IMR-90 (cell line): ENCODE results near the gene PPP6R1. TPM values are rescaled to one million over a fixed set of nuclear protein-coding genes. Genes with fewer than 3 reads are reported as not detected.

ENCODE experiments used
- ATAC-seq: fragments of 200-7000 bp; cut with Tn5 transposase; 2 replicates; pipeline ENCODE4 v1.9.1; 2020; ENCODE audit warnings: low read depth, mild to moderate bottlenecking, moderate library complexity
- BruUV-seq: library from RNA; stranded (reverse); fragments of 400-500 nt; replicated peaks from 2 replicates; lab custom pipeline; 2021; lab: Mats Ljungman, UMichigan
- CTCF ChIA-PET: fragments of 300-600 bp; formaldehyde crosslinking; extraction: SDS; loops from one replicate; lab custom pipeline; 2021; ENCODE audit warnings: antibody characterized with exemption; lab: Yijun Ruan, JAX
- POLR2A ChIA-PET: fragments of 300-600 bp; sonication (Branson Sonifier 250); formaldehyde crosslinking; loops from one replicate; lab custom pipeline; 2022; ENCODE audit warnings: antibody characterized with exemption; ENCODE audit not compliant: unreplicated experiment; lab: Charles Lee
- DNase-seq: peaks from one replicate; pipeline ENCODE4 v3.0.0; 2013
- H2AFZ ChIP-seq: replicated peaks from 2 replicates; pipeline ENCODE3; 2013; ENCODE audit warnings: low read length, mild to moderate bottlenecking; ENCODE audit not compliant: poor library complexity
- H2AK5ac ChIP-seq: 2 replicates; pipeline ENCODE4 v1.6.1; 2013; ENCODE audit warnings: low read depth, low read length, inconsistent platforms
- H2AK9ac ChIP-seq: replicated peaks from 2 replicates; pipeline ENCODE3; 2013; ENCODE audit warnings: mild to moderate bottlenecking, low read depth, low read length, moderate library complexity; ENCODE audit not compliant: poor library complexity
- H2BK120ac ChIP-seq: 2 replicates; pipeline ENCODE4 v1.6.1; 2013; ENCODE audit warnings: low read depth, low read length, inconsistent platforms
- H2BK15ac ChIP-seq: 3 replicates; pipeline ENCODE4 v1.6.1; 2013; ENCODE audit warnings: low read depth, low read length, inconsistent platforms
- H2BK20ac ChIP-seq: 2 replicates; pipeline ENCODE4 v1.6.1; 2013; ENCODE audit warnings: low read depth, mild to moderate bottlenecking, inconsistent platforms, low read length, moderate library complexity
- H2BK5ac ChIP-seq: 2 replicates; pipeline ENCODE4 v1.6.1; 2013; ENCODE audit warnings: mild to moderate bottlenecking, low read depth, low read length, inconsistent platforms; ENCODE audit not compliant: poor library complexity, severe bottlenecking
- H3K14ac ChIP-seq: replicated peaks from 2 replicates; pipeline ENCODE4 v1.6.1; 2013; ENCODE audit warnings: low read depth, low read length, inconsistent platforms
- H3K18ac ChIP-seq: 2 replicates; pipeline ENCODE4 v1.6.1; 2013; ENCODE audit warnings: low read depth, low read length, control low read depth
- H3K23ac ChIP-seq: 2 replicates; pipeline ENCODE4 v1.6.1; 2013; ENCODE audit warnings: low read depth, low read length, inconsistent platforms
- H3K27ac ChIP-seq: 2 replicates; pipeline ENCODE4 v1.5.1; 2013; ENCODE audit warnings: mild to moderate bottlenecking, control low read depth, low read length; ENCODE audit not compliant: insufficient read depth
- H3K27me3 ChIP-seq: 2 replicates; pipeline ENCODE4 v1.6.1; 2013; ENCODE audit warnings: low read length; ENCODE audit not compliant: control insufficient read depth, insufficient read depth
- H3K36me3 ChIP-seq: 2 replicates; pipeline ENCODE4 v1.6.1; 2013; ENCODE audit warnings: low read length, mixed read lengths; ENCODE audit not compliant: control insufficient read depth, insufficient read depth
- H3K4ac ChIP-seq: 2 replicates; pipeline ENCODE4 v1.6.1; 2013; ENCODE audit warnings: low read depth, low read length, inconsistent platforms
- H3K4me1 ChIP-seq: 2 replicates; pipeline ENCODE4 v1.6.1; 2013; ENCODE audit warnings: low read length, mixed read lengths; ENCODE audit not compliant: control insufficient read depth, insufficient read depth
- H3K4me2 ChIP-seq: 2 replicates; pipeline ENCODE4 v1.6.1; 2013; ENCODE audit warnings: low read depth, mild to moderate bottlenecking, control low read depth, low read length, moderate library complexity
- H3K4me3 ChIP-seq: 2 replicates; pipeline ENCODE4 v1.5.1; 2013; ENCODE audit warnings: low read depth, mild to moderate bottlenecking, control low read depth, low read length, moderate library complexity; ENCODE audit not compliant: insufficient read depth
- H3K56ac ChIP-seq: 2 replicates; pipeline ENCODE4 v1.6.1; 2013; ENCODE audit warnings: low read length, inconsistent platforms; ENCODE audit not compliant: insufficient read depth; ENCODE audit errors: extremely low read depth
- H3K79me1 ChIP-seq, 2 experiments: 2 replicates each; pipeline ENCODE4 v1.6.1; 2013; ENCODE audit warnings: low read length in 2 of 2, inconsistent platforms in 1 of 2, low read depth in 1 of 2
- H3K9ac ChIP-seq: 2 replicates; pipeline ENCODE4 v1.6.1; 2013; ENCODE audit warnings: low read depth, low read length, control low read depth
- H3K9me1 ChIP-seq: 2 replicates; pipeline ENCODE4 v1.6.1; 2013; ENCODE audit warnings: low read length, inconsistent platforms; ENCODE audit not compliant: insufficient read depth
- H3K9me3 ChIP-seq: 2 replicates; pipeline ENCODE4 v1.6.1; 2013; ENCODE audit warnings: low read length; ENCODE audit not compliant: control insufficient read depth, insufficient read depth
- H4K20me1 ChIP-seq: 2 replicates; pipeline ENCODE4 v1.6.1; 2013; ENCODE audit warnings: low read length, inconsistent platforms; ENCODE audit not compliant: insufficient read depth
- H4K5ac ChIP-seq: 2 replicates; pipeline ENCODE4 v1.6.1; 2013; ENCODE audit warnings: mild to moderate bottlenecking, low read depth, low read length, control low read depth
- H4K8ac ChIP-seq, 2 experiments: 2 replicates each; pipeline ENCODE4 v1.6.1; 2013; ENCODE audit warnings: low read depth in 2 of 2, low read length in 2 of 2, control low read depth in 1 of 2, inconsistent platforms in 1 of 2
- H4K91ac ChIP-seq: 2 replicates; pipeline ENCODE4 v1.6.1; 2013; ENCODE audit warnings: low read depth, low read length, inconsistent platforms; ENCODE audit not compliant: insufficient read depth
- BHLHE40 ChIP-seq: fragments of 150-350 bp; IDR thresholded peaks from 2 replicates; pipeline ENCODE4 v1.6.1; 2016; ENCODE audit warnings: mild to moderate bottlenecking, low read depth, low read length
- CEBPB ChIP-seq: IDR thresholded peaks from 2 replicates; pipeline ENCODE4 v1.6.1; 2012; ENCODE audit warnings: low read depth, low read length, improper control_type of control experiment
- CHD1 ChIP-seq: IDR thresholded peaks from 2 replicates; pipeline ENCODE4 v1.6.1; 2012; ENCODE audit warnings: low read depth, low read length, improper control_type of control experiment
- CTCF ChIP-seq: conservative IDR thresholded peaks from 2 replicates; pipeline ENCODE4 v1.5.1; 2012; ENCODE audit warnings: mild to moderate bottlenecking, low read depth, low read length, improper control_type of control experiment
- ELK1 ChIP-seq: fragments of 150-350 bp; IDR thresholded peaks from 2 replicates; pipeline ENCODE4 v1.6.1; 2016; ENCODE audit warnings: low read depth, mild to moderate bottlenecking, low read length, moderate library complexity, borderline replicate concordance
- FOS ChIP-seq: fragments of 150-350 bp; IDR thresholded peaks from 2 replicates; pipeline ENCODE4 v1.6.1; 2016; ENCODE audit warnings: low read depth, low read length
- MAFK ChIP-seq: IDR thresholded peaks from 2 replicates; pipeline ENCODE4 v1.6.1; 2012; ENCODE audit warnings: low read depth, low read length, improper control_type of control experiment
- MAZ ChIP-seq: IDR thresholded peaks from 2 replicates; pipeline ENCODE4 v1.6.1; 2012; ENCODE audit warnings: low read depth, mild to moderate bottlenecking, low read length, improper control_type of control experiment, moderate library complexity, borderline replicate concordance
- MXI1 ChIP-seq: IDR thresholded peaks from 2 replicates; pipeline ENCODE4 v1.6.1; 2012; ENCODE audit warnings: low read depth, mild to moderate bottlenecking, low read length, moderate library complexity, borderline replicate concordance
- NFE2L2 ChIP-seq: fragments of 150-350 bp; IDR thresholded peaks from 2 replicates; pipeline ENCODE4 v1.6.1; 2016; ENCODE audit warnings: low read depth, mild to moderate bottlenecking, low read length
- POLR2A ChIP-seq: IDR thresholded peaks from 2 replicates; pipeline ENCODE4 v1.6.1; 2012; ENCODE audit warnings: mild to moderate bottlenecking, low read depth, low read length
- RAD21 ChIP-seq: IDR thresholded peaks from 2 replicates; pipeline ENCODE4 v1.6.1; 2012; ENCODE audit warnings: low read length, improper control_type of control experiment
- RCOR1 ChIP-seq: IDR thresholded peaks from 2 replicates; pipeline ENCODE4 v1.6.1; 2012; ENCODE audit warnings: mild to moderate bottlenecking, low read length, improper control_type of control experiment; ENCODE audit not compliant: insufficient replicate concordance
- RFX5 ChIP-seq: IDR thresholded peaks from 2 replicates; pipeline ENCODE4 v1.8.0; 2012; ENCODE audit warnings: low read depth, mild to moderate bottlenecking, low read length, moderate library complexity
- SMC3 ChIP-seq: fragments of 150-350 bp; IDR thresholded peaks from 2 replicates; pipeline ENCODE4 v1.6.1; 2016; ENCODE audit warnings: low read depth, mild to moderate bottlenecking, antibody characterized with exemption, low read length, moderate library complexity
- USF2 ChIP-seq: fragments of 150-350 bp; IDR thresholded peaks from 2 replicates; pipeline ENCODE4 v1.6.1; 2017; ENCODE audit warnings: mild to moderate bottlenecking, antibody characterized with exemption, low read length, low read depth
- WGBS, 2 experiments: methylation state at CpG; one replicate each; pipeline versions ENCODE4 v1.1.5 to v1.1.7; 2013; ENCODE audit warnings: missing lambda C conversion rate in 2 of 2; ENCODE audit not compliant: insufficient read length in 1 of 2; ENCODE audit errors: extremely low coverage in 2 of 2; 5-methylcytosine and 5-hydroxymethylcytosine counted together
- dilution Hi-C: fragments of 300-500 bp; cut with HindIII; formaldehyde crosslinking; loops from one replicate; pipeline ENCODE4 v1.14.3; 2018; ENCODE audit warnings: low sequenced_read_pairs; ENCODE audit not compliant: unreplicated experiment
- in situ Hi-C: fragments of 300-500 bp; cut with MboI; formaldehyde crosslinking; loops from 3 replicates; pipeline ENCODE4 v1.14.3; 2019; ENCODE audit warnings: low sequenced_read_pairs, inconsistent platforms, mixed read lengths
- intact Hi-C: fragments of 100-400 bp; cut with micrococcal nuclease; formaldehyde crosslinking; loops from 2 replicates; pipeline ENCODE4 v1.10.0; 2022
- polyA plus RNA-seq, 3 experiments: library from polyadenylated mRNA; depleted of rRNA; stranded (reverse); fragments of >200 nt; gene quantifications; 2 replicates each; pipeline ENCODE4 v1.2.3, GENCODE V29; 2012; ENCODE audit warnings: low replicate concordance in 1 of 3
- total RNA-seq: library from RNA; depleted of rRNA; stranded (reverse); fragments of >200 nt; gene quantifications from 2 replicates; pipeline ENCODE4 v1.2.3, GENCODE V29; 2012

The PPP6R1 gene
- total and polyA plus RNA-seq, 2 of the 4 experiments (the other 2 are of a cell fraction) = 19.9 to 50.2 TPM

- dilution Hi-C loops = no loop called here
- Histone ChIP-seq H4K20me1 (peaks cover 9% of the 10 kb centered on the region), H3K4ac (no peak overlapping the region), H3K9ac (no peak overlapping the region), H2AK5ac (no peak overlapping the region), H3K4me3 (no peak overlapping the region), H3K36me3 (no peaks in the 10 kb centered on the region), H2BK5ac (no peak overlapping the region), H3K27me3 (no peaks in the 10 kb centered on the region), H2BK120ac (no peak overlapping the region), H3K4me2 (no peak overlapping the region), H4K91ac (no peak overlapping the region), H2BK20ac (no peak overlapping the region), H2BK15ac (no peak overlapping the region), H3K9me3 (no peaks in the 10 kb centered on the region), H3K4me1 (peaks cover 2% of the 10 kb centered on the region; the same call in 1 of the 2 replicates), H4K5ac (no peak overlapping the region), H4K8ac (no peak overlapping the region), H3K14ac (no peak overlapping the region), H3K23ac (no peak overlapping the region), H3K18ac (no peak overlapping the region), H3K27ac (no peak overlapping the region), H2AK9ac (no peak overlapping the region), H2AFZ (no peak overlapping the region), H3K9me1 (peaks cover under 1% of the 10 kb centered on the region), H3K79me1 (peaks cover 0 to 23% of the 10 kb centered on the region in 2 experiments; a peak in 3 of 4 replicates), H3K56ac (no peak overlapping the region)
- POLR2A ChIA-PET = no interaction called here
- intact Hi-C loops = no loop called here
- CTCF ChIA-PET = no interaction called here
- 97% methylated on average over 5 of the region's 9 CpGs; no CpG with 5 or more reads in 1 of the 2 experiments for WGBS, 2 experiments
- BruUV-seq = no TSS peak
- ATAC-seq = no peak
- in situ Hi-C loops = no loop called here
- TF ChIP-seq BHLHE40 (no peak), RCOR1 (no peak), FOS (no peak), CHD1 (no peak), MAFK (no peak), ELK1 (no peak), CEBPB (no peak), NFE2L2 (no peak), MXI1 (no peak), POLR2A (no peak), CTCF (no peak), RAD21 (no peak), USF2 (no peak), MAZ (no peak), SMC3 (no peak), RFX5 (no peak)
- DNase-seq = no peak
Observed at GRCh38 chr19:55262359-55262758, 3.5 kb upstream of the PPP6R1 start.
